IMR-90 (cell line): ENCODE results near the gene HNRNPM.
"Not testable (repeated sequence)": the region's sequence is repeated elsewhere in the genome, so short reads cannot be mapped to it uniquely, and the experiment has no call there.

ENCODE experiments used
- CTCF ChIP-seq: conservative IDR thresholded peaks from 2 replicates; pipeline ENCODE4 v1.5.1; 2012; ENCODE audit warnings: mild to moderate bottlenecking, low read depth, low read length, improper control_type of control experiment
- POLR2A ChIP-seq: IDR thresholded peaks from 2 replicates; pipeline ENCODE4 v1.6.1; 2012; ENCODE audit warnings: mild to moderate bottlenecking, low read depth, low read length
- RAD21 ChIP-seq: IDR thresholded peaks from 2 replicates; pipeline ENCODE4 v1.6.1; 2012; ENCODE audit warnings: low read length, improper control_type of control experiment
- RCOR1 ChIP-seq: IDR thresholded peaks from 2 replicates; pipeline ENCODE4 v1.6.1; 2012; ENCODE audit warnings: mild to moderate bottlenecking, low read length, improper control_type of control experiment; ENCODE audit not compliant: insufficient replicate concordance
- RFX5 ChIP-seq: IDR thresholded peaks from 2 replicates; pipeline ENCODE4 v1.8.0; 2012; ENCODE audit warnings: low read depth, mild to moderate bottlenecking, low read length, moderate library complexity
- SMC3 ChIP-seq: fragments of 150-350 bp; IDR thresholded peaks from 2 replicates; pipeline ENCODE4 v1.6.1; 2016; ENCODE audit warnings: low read depth, mild to moderate bottlenecking, antibody characterized with exemption, low read length, moderate library complexity
- TF ChIP-seq, protein P1 (sequence below): fragments of 150-350 bp; IDR thresholded peaks from 2 replicates; pipeline ENCODE4 v1.6.1; 2017; ENCODE audit warnings: mild to moderate bottlenecking, antibody characterized with exemption, low read length, low read depth

- TF ChIP-seq CTCF, SMC3, POLR2A, RFX5, RAD21, RCOR1: not testable (repeated sequence)
- TF ChIP-seq, protein P1, sequence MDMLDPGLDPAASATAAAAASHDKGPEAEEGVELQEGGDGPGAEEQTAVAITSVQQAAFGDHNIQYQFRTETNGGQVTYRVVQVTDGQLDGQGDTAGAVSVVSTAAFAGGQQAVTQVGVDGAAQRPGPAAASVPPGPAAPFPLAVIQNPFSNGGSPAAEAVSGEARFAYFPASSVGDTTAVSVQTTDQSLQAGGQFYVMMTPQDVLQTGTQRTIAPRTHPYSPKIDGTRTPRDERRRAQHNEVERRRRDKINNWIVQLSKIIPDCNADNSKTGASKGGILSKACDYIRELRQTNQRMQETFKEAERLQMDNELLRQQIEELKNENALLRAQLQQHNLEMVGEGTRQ: not testable (repeated sequence)
These were observed 34.1 kb upstream of the HNRNPM start for GRCh38 chr19:8410718-8411117.
